Spleen (tissue), 7 donors: ENCODE results near the gene SEC22B.
"Not testable (repeated sequence)": the region's sequence is repeated elsewhere in the genome, so short reads cannot be mapped to it uniquely, and the experiment has no call there.

ENCODE experiments used
- CTCF ChIP-seq, 11 experiments: fragments of 200-600 bp in 7 of 11; fragments of 450-650 bp in 4 of 11; sonication (generic) in 4 of 11; IDR thresholded peaks in 8 of 11; conservative IDR thresholded peaks in 3 of 11; 1 replicate in 7 of 11; 2 replicates in 4 of 11; pipeline versions ENCODE4 v1.4.0 to v1.8.0; 2016 to 2021; ENCODE audit warnings: antibody characterized with exemption in 11 of 11, inconsistent platforms in 4 of 11, mild to moderate bottlenecking in 1 of 11
- POLR2A ChIP-seq, 3 donors: fragments of 450-650 bp; IDR thresholded peaks; one replicate each; pipeline ENCODE4 v1.5.1; 2017; ENCODE audit warnings: antibody characterized with exemption in 3 of 3, mild to moderate bottlenecking in 1 of 3
- donor health status: DM: no; HTN: no; CAD: no; lungs with moderate emphysema.
- donor health status: DM: no; HTN: no; CAD: no.
- donor health status: DM: no; HTN: no; CAD: no.

- not testable (repeated sequence) for TF ChIP-seq CTCF (IDR thresholded peaks at IDR 0.05 in 8 of 11, conservative IDR thresholded peaks at IDR 0.05 in 3 of 11); POLR2A (IDR thresholded peaks at IDR 0.05)
Observed at GRCh38 chr1:120213606-120214005, 37.3 kb upstream of the SEC22B start.
